A673 (cell line): ENCODE measurements around the gene ZNF836.

Experiments used
- CTCF ChIP-seq: fragments of 300-800, 200-600 bp; sonication (generic); conservative IDR thresholded peaks from 2 replicates; pipeline ENCODE4 v1.5.1; 2017; ENCODE audit warnings: low read depth, mild to moderate bottlenecking, antibody characterized with exemption, low read length, moderate library complexity, mixed read lengths
- EZH2 ChIP-seq: fragments of 200-600 bp; sonication (generic); IDR thresholded peaks from 2 replicates; pipeline ENCODE4 v1.6.1; 2017; ENCODE audit warnings: borderline replicate concordance, low read depth, mild to moderate bottlenecking, mixed read lengths, antibody characterized with exemption, low read length; ENCODE audit not compliant: poor library complexity, severe bottlenecking

GRCh38 chr19:52172347-52172746 is 926 bp upstream of the ZNF836 start:
- TF ChIP-seq CTCF (no peak), EZH2 (no peak)
